Astrocyte (in vitro differentiated cells and primary cell): ENCODE data around the gene ANGEL2. TPM values are rescaled to one million over a fixed set of nuclear protein-coding genes. Genes with fewer than 3 reads are reported as not detected.
A peak's percentile ranks its signal among the peaks of the same experiment; 100 is the strongest.

Source experiments
- DNase-seq: peaks from one replicate; pipeline ENCODE4 v3.0.0-alpha.2; 2010; ENCODE audit warnings: low read depth
- FAIRE-seq: peaks from 2 replicates; lab custom pipeline; 2011; peaks lifted over from hg19 to GRCh38; lab: Jason Lieb, UNC
- H2AFZ ChIP-seq: 2 replicates; pipeline ENCODE4 v1.6.0; 2012; ENCODE audit warnings: low read depth, low read length, inconsistent platforms
- H3K27ac ChIP-seq: 2 replicates; pipeline ENCODE4 v1.5.1; 2011; ENCODE audit warnings: low read depth, low read length, inconsistent platforms
- H3K27me3 ChIP-seq: 2 replicates; pipeline ENCODE4 v1.6.0; 2011; ENCODE audit warnings: low read length, inconsistent platforms; ENCODE audit not compliant: insufficient read depth
- H3K36me3 ChIP-seq: 2 replicates; pipeline ENCODE4 v1.5.1; 2011; ENCODE audit warnings: low read length, inconsistent platforms; ENCODE audit not compliant: insufficient read depth
- H3K4me1 ChIP-seq: 2 replicates; pipeline ENCODE4 v1.5.1; 2011; ENCODE audit warnings: low read length, inconsistent platforms; ENCODE audit not compliant: insufficient read depth
- H3K4me2 ChIP-seq: 2 replicates; pipeline ENCODE4 v1.6.0; 2012; ENCODE audit warnings: low read length, inconsistent platforms
- H3K4me3 ChIP-seq: 2 replicates; pipeline ENCODE4 v1.5.1; 2011; ENCODE audit warnings: low read depth, mild to moderate bottlenecking, low read length, inconsistent platforms; ENCODE audit not compliant: insufficient read depth
- H3K79me2 ChIP-seq: 2 replicates; pipeline ENCODE4 v1.6.0; 2012; ENCODE audit warnings: mild to moderate bottlenecking, low read length, inconsistent platforms; ENCODE audit not compliant: insufficient read depth
- H3K9ac ChIP-seq: 2 replicates; pipeline ENCODE4 v1.6.0; 2012; ENCODE audit warnings: mild to moderate bottlenecking, low read length, inconsistent platforms
- H3K9me3 ChIP-seq: 2 replicates; pipeline ENCODE4 v1.5.1; 2012; ENCODE audit warnings: low read depth, mild to moderate bottlenecking, low read length, inconsistent platforms; ENCODE audit not compliant: insufficient read depth
- H4K20me1 ChIP-seq: 2 replicates; pipeline ENCODE4 v1.6.0; 2012; ENCODE audit warnings: low read length, inconsistent platforms; ENCODE audit not compliant: insufficient read depth
- H3K27ac Mint-ChIP-seq: one replicate; pipeline ENCODE4 v1.8.0; 2021; ENCODE audit warnings: mild to moderate bottlenecking, mixed read lengths; ENCODE audit not compliant: unreplicated experiment
- H3K27me3 Mint-ChIP-seq: one replicate; pipeline ENCODE4 v1.8.0; 2021; ENCODE audit warnings: low read depth, mixed read lengths; ENCODE audit not compliant: unreplicated experiment
- H3K36me3 Mint-ChIP-seq: one replicate; pipeline ENCODE4 v1.8.0; 2021; ENCODE audit warnings: low read depth, mixed read lengths; ENCODE audit not compliant: unreplicated experiment
- H3K4me1 Mint-ChIP-seq: one replicate; pipeline ENCODE4 v1.8.0; 2021; ENCODE audit warnings: low read depth, mixed read lengths; ENCODE audit not compliant: unreplicated experiment
- H3K4me3 Mint-ChIP-seq: one replicate; pipeline ENCODE4 v1.8.0; 2021; ENCODE audit warnings: mild to moderate bottlenecking, moderate library complexity, mixed read lengths; ENCODE audit not compliant: unreplicated experiment
- H3K9me3 Mint-ChIP-seq: one replicate; pipeline ENCODE4 v1.8.0; 2021; ENCODE audit warnings: mild to moderate bottlenecking, mixed read lengths; ENCODE audit not compliant: unreplicated experiment
- CTCF ChIP-seq: IDR thresholded peaks from 2 replicates; pipeline ENCODE4 v1.5.1; 2011; ENCODE audit warnings: low read depth, mild to moderate bottlenecking, inconsistent platforms, low read length, moderate library complexity; ENCODE audit not compliant: insufficient read depth
- EZH2 ChIP-seq: IDR thresholded peaks from 2 replicates; pipeline ENCODE4 v1.6.1; 2012; ENCODE audit warnings: mild to moderate bottlenecking, low read length, inconsistent platforms; ENCODE audit not compliant: insufficient read depth
- total RNA-seq: library from RNA; stranded (reverse); gene quantifications from 2 replicates; pipeline ENCODE4 v1.2.1, GENCODE V29; 2021

Gene ANGEL2
- total RNA-seq, 1 donor from 2014 or later: 21.6 TPM

- no peak overlapping the region for H3K27ac ChIP-seq
- no peak overlapping the region for H3K9ac ChIP-seq
- FAIRE-seq: no peak
- H4K20me1 ChIP-seq: no peaks in the 10 kb centered on the region
- Mint-ChIP-seq H3K36me3 (no peaks in the 10 kb centered on the region), H3K27me3 (no peaks in the 10 kb centered on the region), H3K27ac (no peak overlapping the region), H3K9me3 (no peaks in the 10 kb centered on the region), H3K4me1 (no peaks in the 10 kb centered on the region), H3K4me3 (no peak overlapping the region)
- no peak overlapping the region for H2AFZ ChIP-seq
- no peak for TF ChIP-seq CTCF
- no peak for TF ChIP-seq EZH2
- H3K79me2 ChIP-seq: peaks cover 2% of the 10 kb centered on the region
- H3K9me3 ChIP-seq: no peaks in the 10 kb centered on the region
- no peaks in the 10 kb centered on the region for H3K36me3 ChIP-seq
- no peaks in the 10 kb centered on the region for H3K27me3 ChIP-seq
- no peak for DNase-seq
- H3K4me1 ChIP-seq: no peaks in the 10 kb centered on the region
- no peak overlapping the region for H3K4me2 ChIP-seq
- H3K4me3 ChIP-seq: no peak overlapping the region
These were observed 4.3 kb upstream of the ANGEL2 start for GRCh38 chr1:213020016-213020415.

- H3K36me3 ChIP-seq: no peaks in the 10 kb centered on the region
- no peak for DNase-seq
- no peaks in the 10 kb centered on the region for H4K20me1 ChIP-seq
- Mint-ChIP-seq H3K27me3 (no peaks in the 10 kb centered on the region), H3K4me1 (no peaks in the 10 kb centered on the region), H3K36me3 (no peaks in the 10 kb centered on the region), H3K27ac (no peak overlapping the region), H3K4me3 (no peak overlapping the region), H3K9me3 (no peaks in the 10 kb centered on the region)
- H3K27ac ChIP-seq: no peak overlapping the region
- H3K4me2 ChIP-seq: no peak overlapping the region
- no peak for FAIRE-seq
- H3K9me3 ChIP-seq: no peaks in the 10 kb centered on the region
- H3K4me1 ChIP-seq: no peaks in the 10 kb centered on the region
- H3K27me3 ChIP-seq: no peaks in the 10 kb centered on the region
- peaks cover 8% of the 10 kb centered on the region for H3K79me2 ChIP-seq
- no peak overlapping the region for H3K9ac ChIP-seq
- no peak overlapping the region for H2AFZ ChIP-seq
- no peak for TF ChIP-seq EZH2
- TF ChIP-seq CTCF: no peak
- no peak overlapping the region for H3K4me3 ChIP-seq
These were observed 3.8 kb upstream of the ANGEL2 start for GRCh38 chr1:213019450-213019849.

- TF ChIP-seq EZH2 (no peak), CTCF (no peak)
- no peaks in the 10 kb centered on the region for H3K4me1 ChIP-seq
- H4K20me1 ChIP-seq: no peaks in the 10 kb centered on the region
- H3K27me3 ChIP-seq: no peaks in the 10 kb centered on the region
- no peaks in the 10 kb centered on the region for H3K9me3 ChIP-seq
- no peak overlapping the region for H3K4me3 Mint-ChIP-seq
- peaks cover 26% of the 10 kb centered on the region for H3K79me2 ChIP-seq
- peaks cover 7% of the 10 kb centered on the region for H3K4me1 Mint-ChIP-seq
- no peaks in the 10 kb centered on the region for H3K36me3 Mint-ChIP-seq
- no peak overlapping the region for H3K9ac ChIP-seq
- H3K27ac Mint-ChIP-seq: no peak overlapping the region
- H2AFZ ChIP-seq: no peak overlapping the region
- H3K27me3 Mint-ChIP-seq: no peaks in the 10 kb centered on the region
- H3K9me3 Mint-ChIP-seq: no peaks in the 10 kb centered on the region
- no peak overlapping the region for H3K27ac ChIP-seq
- FAIRE-seq: peak; percentile 55
- no peak for DNase-seq
- no peaks in the 10 kb centered on the region for H3K36me3 ChIP-seq
- no peak overlapping the region for H3K4me3 ChIP-seq
- H3K4me2 ChIP-seq: no peak overlapping the region
These were observed 2.0 kb upstream of the ANGEL2 start for GRCh38 chr1:213017447-213018273.
